Fibroblast of the aortic adventitia (primary cell): Measurements from ENCODE around the gene KRTAP10-2. TPM values are rescaled to one million over a fixed set of nuclear protein-coding genes. Genes with fewer than 3 reads are reported as not detected.

Source experiments
- DNase-seq: peaks from one replicate; pipeline ENCODE4 v3.0.0-alpha.2; 2010; ENCODE audit warnings: low read depth
- H3K4me3 ChIP-seq: 2 replicates; pipeline ENCODE4 v1.5.1; 2011; ENCODE audit warnings: low read depth, mild to moderate bottlenecking, control low read depth, low read length, moderate library complexity
- total RNA-seq: library from RNA; depleted of rRNA; stranded (reverse); fragments of >200 nt; gene quantifications from 2 replicates; pipeline ENCODE4 v1.2.3, GENCODE V29; 2012; ENCODE audit warnings: low replicate concordance
- TF ChIP-seq, protein P1 (sequence below): IDR thresholded peaks from 2 replicates; pipeline ENCODE4 v1.5.1; 2011; ENCODE audit warnings: mild to moderate bottlenecking, low read length, control low read depth, inconsistent platforms; ENCODE audit not compliant: insufficient read depth

KRTAP10-2 gene
- total RNA-seq, 1 donor, result not detected

GRCh38 chr21:44521928-44522752 lies 29.2 kb downstream of the KRTAP10-2 start:
- H3K4me3 ChIP-seq, result no peak overlapping the region
- TF ChIP-seq, protein P1, sequence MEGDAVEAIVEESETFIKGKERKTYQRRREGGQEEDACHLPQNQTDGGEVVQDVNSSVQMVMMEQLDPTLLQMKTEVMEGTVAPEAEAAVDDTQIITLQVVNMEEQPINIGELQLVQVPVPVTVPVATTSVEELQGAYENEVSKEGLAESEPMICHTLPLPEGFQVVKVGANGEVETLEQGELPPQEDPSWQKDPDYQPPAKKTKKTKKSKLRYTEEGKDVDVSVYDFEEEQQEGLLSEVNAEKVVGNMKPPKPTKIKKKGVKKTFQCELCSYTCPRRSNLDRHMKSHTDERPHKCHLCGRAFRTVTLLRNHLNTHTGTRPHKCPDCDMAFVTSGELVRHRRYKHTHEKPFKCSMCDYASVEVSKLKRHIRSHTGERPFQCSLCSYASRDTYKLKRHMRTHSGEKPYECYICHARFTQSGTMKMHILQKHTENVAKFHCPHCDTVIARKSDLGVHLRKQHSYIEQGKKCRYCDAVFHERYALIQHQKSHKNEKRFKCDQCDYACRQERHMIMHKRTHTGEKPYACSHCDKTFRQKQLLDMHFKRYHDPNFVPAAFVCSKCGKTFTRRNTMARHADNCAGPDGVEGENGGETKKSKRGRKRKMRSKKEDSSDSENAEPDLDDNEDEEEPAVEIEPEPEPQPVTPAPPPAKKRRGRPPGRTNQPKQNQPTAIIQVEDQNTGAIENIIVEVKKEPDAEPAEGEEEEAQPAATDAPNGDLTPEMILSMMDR, result no peak
- no peak for DNase-seq

DNA sequence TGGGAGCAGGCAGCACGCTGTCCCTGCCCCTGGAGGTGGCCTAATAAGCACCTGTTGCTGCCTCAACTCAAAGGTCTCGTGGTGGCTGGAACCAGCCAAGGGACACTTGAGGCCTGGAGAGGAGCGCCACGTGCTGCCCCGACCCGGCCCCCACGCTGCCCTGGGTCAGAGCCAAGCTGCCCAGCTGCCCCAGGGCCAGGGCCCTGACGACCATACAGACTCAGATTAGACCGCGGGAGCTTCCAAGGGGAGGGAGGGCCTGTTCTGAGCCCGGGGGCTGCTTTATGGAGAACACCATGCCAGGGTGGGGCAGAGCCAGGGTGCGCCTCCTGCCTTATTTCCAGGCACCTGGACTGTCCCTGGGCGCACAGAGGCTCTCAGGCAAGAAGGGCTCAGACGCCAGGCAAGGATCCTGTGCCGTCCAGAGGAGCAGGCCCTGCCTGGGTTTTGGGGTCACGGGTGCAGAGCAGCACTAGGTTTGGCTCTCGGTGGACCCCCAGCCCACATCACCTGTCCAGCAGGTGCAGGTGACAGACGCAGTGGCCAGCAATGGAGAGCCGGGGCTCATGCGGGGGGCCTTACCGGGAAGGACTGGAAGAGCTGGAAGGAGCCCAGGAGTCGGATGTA lies 29.9 kb downstream of the KRTAP10-2 start:
- no peak for DNase-seq
- TF ChIP-seq, protein P1, result no peak

DNA sequence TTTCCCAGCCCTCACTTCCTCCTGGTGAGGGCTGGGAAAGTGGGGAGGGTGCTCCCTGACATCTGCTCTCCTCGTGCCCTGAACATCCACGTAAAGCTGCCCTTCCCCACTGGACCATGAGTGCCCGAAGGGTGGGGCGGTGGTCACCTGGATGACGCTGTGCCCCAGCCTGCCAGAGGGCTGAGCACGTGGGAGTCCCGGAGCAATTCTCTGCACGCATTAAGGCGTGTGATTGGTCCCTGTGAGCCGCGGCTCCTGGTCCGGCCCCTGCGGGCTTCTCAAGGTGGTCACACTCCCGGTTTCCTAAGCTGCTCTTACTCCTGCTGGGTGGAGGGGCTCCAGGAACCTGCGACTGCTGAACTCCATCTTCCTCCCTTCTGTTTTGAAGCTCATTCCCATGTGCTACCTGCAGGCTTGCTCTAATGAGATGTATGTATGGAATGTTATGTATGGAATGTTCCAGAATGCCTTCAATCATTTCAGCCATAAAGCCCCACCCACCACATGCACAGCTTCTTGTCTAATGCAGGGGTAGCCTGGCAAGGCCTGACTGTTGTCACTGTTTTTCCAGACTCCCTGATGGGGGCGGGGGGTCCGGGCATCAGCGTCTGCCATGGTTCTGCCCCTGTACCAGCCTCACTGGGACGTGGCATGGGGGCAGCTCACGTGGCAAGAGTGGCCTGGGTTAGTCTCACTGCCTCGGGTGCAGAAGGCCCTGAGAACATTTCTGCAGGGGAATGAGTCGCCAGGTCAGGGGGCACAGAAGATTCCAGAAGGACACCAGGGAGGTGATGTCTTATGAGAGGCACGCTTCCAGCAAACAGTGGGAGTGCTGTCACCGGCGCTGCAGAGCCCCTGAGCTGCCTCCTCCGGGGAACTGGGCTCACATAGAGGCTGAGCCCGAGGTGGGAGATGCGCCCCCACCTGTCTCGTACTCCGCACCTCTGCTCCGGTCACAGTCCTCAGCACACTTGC lies 30.7 kb downstream of the KRTAP10-2 start:
- H3K4me3 ChIP-seq, result no peak overlapping the region
- no peak for DNase-seq
- TF ChIP-seq, protein P1, result no peak

More for the DNA sequence above, 29.9 kb downstream of the KRTAP10-2 start:
- no peak overlapping the region for H3K4me3 ChIP-seq

DNA sequence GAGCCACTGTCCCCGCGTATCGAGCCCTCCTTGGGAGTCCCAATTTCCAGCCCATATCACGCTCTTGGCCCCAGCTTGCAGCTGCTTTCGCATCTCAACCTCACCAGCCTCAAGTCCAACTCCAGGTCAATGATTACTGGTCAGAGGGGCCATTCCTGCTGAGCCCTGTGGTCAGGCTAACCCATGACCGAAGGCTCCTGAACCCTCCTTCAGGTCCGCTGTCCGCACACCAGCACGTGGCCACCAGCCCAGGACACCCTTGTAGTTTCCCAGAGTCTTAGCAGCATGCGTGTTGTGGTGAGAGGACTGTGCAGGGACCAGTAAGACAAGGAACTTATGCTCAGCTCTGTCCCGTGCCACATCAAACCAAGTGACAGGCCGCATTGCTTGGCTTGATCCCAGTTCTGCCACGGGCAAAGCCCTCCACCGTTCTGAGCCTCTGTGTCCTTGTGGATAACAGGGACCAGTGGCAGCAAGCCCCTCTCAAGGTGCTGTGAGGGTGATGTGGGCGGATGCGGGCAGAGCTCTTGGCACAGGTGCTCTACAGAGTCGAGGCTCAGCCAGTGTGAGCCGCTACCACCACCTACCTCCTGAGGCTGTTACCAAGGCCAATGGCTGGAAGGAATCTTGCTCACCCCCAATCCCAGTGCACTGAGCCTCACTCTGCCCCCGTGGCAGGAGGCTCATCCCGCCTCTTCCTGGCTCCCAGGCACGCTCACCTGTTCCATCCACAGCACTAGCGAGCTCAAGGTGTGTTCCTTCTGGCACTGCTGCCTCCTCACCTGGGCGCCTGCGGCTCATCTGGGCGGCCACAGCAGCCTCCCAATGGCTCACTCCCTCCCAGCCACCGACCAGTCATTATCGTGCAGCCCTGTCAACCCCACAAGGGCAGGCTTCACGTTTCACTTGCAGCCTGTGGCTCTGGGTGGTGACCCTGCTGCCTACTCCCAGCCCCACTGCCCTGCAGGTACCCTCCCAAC lies 31.7 kb downstream of the KRTAP10-2 start:
- TF ChIP-seq, protein P1, result no peak
- no peak overlapping the region for H3K4me3 ChIP-seq
- DNase-seq, result no peak

DNA sequence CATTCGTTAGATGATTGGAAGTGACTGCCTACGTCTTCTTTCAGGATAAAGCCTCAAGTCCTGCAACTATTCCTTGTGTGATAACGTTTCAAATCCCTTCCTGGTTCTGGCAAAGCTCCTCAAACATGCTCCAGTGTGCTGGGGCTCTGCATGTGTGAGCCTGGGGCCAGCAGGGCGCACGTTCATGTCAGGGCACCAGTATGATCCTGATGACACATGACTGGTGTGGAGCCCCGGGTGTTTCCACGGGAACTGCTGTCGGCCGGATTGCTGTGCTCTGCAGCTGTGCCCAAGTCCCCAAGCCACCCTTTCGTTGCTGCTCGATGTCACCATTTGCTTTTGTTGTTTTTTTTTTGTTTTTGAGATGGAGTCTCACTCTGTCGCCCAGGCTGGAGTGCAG lies 32.6 kb downstream of the KRTAP10-2 start:
- DNase-seq, result no peak
- no peak overlapping the region for H3K4me3 ChIP-seq
- TF ChIP-seq, protein P1, result no peak
